ENCODE data around the gene ZG16B. TPM values are rescaled to one million over a fixed set of nuclear protein-coding genes. Genes with fewer than 3 reads are reported as not detected.

The ZG16B gene
- total RNA-seq, 1 donor, result 1.2 TPM

GRCh38 chr16:2816751-2817339 is 13.3 kb upstream of the ZG16B start, which contains the start of gene PRSS21:
TSS of gene PRSS21 (plus strand) at chr16:2817237. CDS start at chr16:2817269, 32 bp downstream.
- no peaks in the 10 kb centered on the region for H3K9me3 ChIP-seq (ENCODE audit: low read depth, low read length)
- H3K27me3 ChIP-seq (ENCODE audit: insufficient read depth, low read length), result no peaks in the 10 kb centered on the region
- H3K4me3 ChIP-seq (ENCODE audit: low read length), result no peak within 1 kb of the TSS
- no peaks in the 10 kb centered on the region for H3K4me1 ChIP-seq (ENCODE audit: insufficient read depth, low read length)

- H3K4me3 ChIP-seq (ENCODE audit: low read length), result no peak overlapping the region
These were observed 12.5 kb upstream of the ZG16B start for GRCh38 chr16:2817340-2818271.

GRCh38 chr16:2818272-2818876 is 11.7 kb upstream of the ZG16B start:
- Histone ChIP-seq H3K4me3 (ENCODE audit: low read length) (no peak overlapping the region), H3K4me1 (ENCODE audit: insufficient read depth, low read length) (no peaks in the 10 kb centered on the region), H3K27me3 (ENCODE audit: insufficient read depth, low read length) (no peaks in the 10 kb centered on the region), H3K9me3 (ENCODE audit: low read depth, low read length) (no peaks in the 10 kb centered on the region)

More at GRCh38 chr16:2817340-2818271, 12.5 kb upstream of the ZG16B start:
- H3K9me3 ChIP-seq (ENCODE audit: low read depth, low read length), result no peaks in the 10 kb centered on the region
- no peaks in the 10 kb centered on the region for H3K27me3 ChIP-seq (ENCODE audit: insufficient read depth, low read length)
- H3K4me1 ChIP-seq (ENCODE audit: insufficient read depth, low read length), result no peaks in the 10 kb centered on the region

GRCh38 chr16:2819179-2819938 is 10.7 kb upstream of the ZG16B start:
- H3K4me1 ChIP-seq (ENCODE audit: insufficient read depth, low read length), result no peaks in the 10 kb centered on the region
- no peak overlapping the region for H3K4me3 ChIP-seq (ENCODE audit: low read length)
- no peaks in the 10 kb centered on the region for H3K27me3 ChIP-seq (ENCODE audit: insufficient read depth, low read length)
- no peaks in the 10 kb centered on the region for H3K9me3 ChIP-seq (ENCODE audit: low read depth, low read length)

GRCh38 chr16:2819939-2820835 is 9.9 kb upstream of the ZG16B start:
- Histone ChIP-seq H3K4me1 (ENCODE audit: insufficient read depth, low read length) (no peaks in the 10 kb centered on the region), H3K4me3 (ENCODE audit: low read length) (no peak overlapping the region), H3K27me3 (ENCODE audit: insufficient read depth, low read length) (no peaks in the 10 kb centered on the region), H3K9me3 (ENCODE audit: low read depth, low read length) (no peaks in the 10 kb centered on the region)

- Histone ChIP-seq H3K4me3 (ENCODE audit: low read length) (no peak overlapping the region), H3K27me3 (ENCODE audit: insufficient read depth, low read length) (no peaks in the 10 kb centered on the region), H3K9me3 (ENCODE audit: low read depth, low read length) (no peaks in the 10 kb centered on the region), H3K4me1 (ENCODE audit: insufficient read depth, low read length) (no peaks in the 10 kb centered on the region)
These were observed 9.1 kb upstream of the ZG16B start for GRCh38 chr16:2820836-2821486.

- Histone ChIP-seq H3K4me3 (ENCODE audit: low read length) (no peak overlapping the region), H3K4me1 (ENCODE audit: insufficient read depth, low read length) (no peaks in the 10 kb centered on the region), H3K9me3 (ENCODE audit: low read depth, low read length) (no peaks in the 10 kb centered on the region), H3K27me3 (ENCODE audit: insufficient read depth, low read length) (no peaks in the 10 kb centered on the region)
These were observed 8.5 kb upstream of the ZG16B start for GRCh38 chr16:2821487-2822157.

- no peaks in the 10 kb centered on the region for H3K9me3 ChIP-seq (ENCODE audit: low read depth, low read length)
- no peaks in the 10 kb centered on the region for H3K27me3 ChIP-seq (ENCODE audit: insufficient read depth, low read length)
- no peak overlapping the region for H3K4me3 ChIP-seq (ENCODE audit: low read length)
- H3K4me1 ChIP-seq (ENCODE audit: insufficient read depth, low read length), result no peaks in the 10 kb centered on the region
These were observed 8.0 kb upstream of the ZG16B start for GRCh38 chr16:2822158-2822495.

GRCh38 chr16:2822496-2822895 is 7.6 kb upstream of the ZG16B start:
- Histone ChIP-seq H3K4me3 (ENCODE audit: low read length) (no peak overlapping the region), H3K9me3 (ENCODE audit: low read depth, low read length) (no peaks in the 10 kb centered on the region), H3K4me1 (ENCODE audit: insufficient read depth, low read length) (no peaks in the 10 kb centered on the region)

GRCh38 chr16:2824626-2825025 is 5.5 kb upstream of the ZG16B start:
- Histone ChIP-seq H3K4me1 (ENCODE audit: insufficient read depth, low read length) (peaks cover 2% of the 10 kb centered on the region), H3K27me3 (ENCODE audit: insufficient read depth, low read length) (no peaks in the 10 kb centered on the region), H3K9me3 (ENCODE audit: low read depth, low read length) (no peaks in the 10 kb centered on the region), H3K4me3 (ENCODE audit: low read length) (no peak overlapping the region)

More at GRCh38 chr16:2822496-2822895, 7.6 kb upstream of the ZG16B start:
- H3K27me3 ChIP-seq (ENCODE audit: insufficient read depth, low read length), result no peaks in the 10 kb centered on the region

GRCh38 chr16:2825049-2825742 is 4.9 kb upstream of the ZG16B start:
- no peak overlapping the region for H3K4me3 ChIP-seq (ENCODE audit: low read length)
- H3K9me3 ChIP-seq (ENCODE audit: low read depth, low read length), result no peaks in the 10 kb centered on the region
- H3K4me1 ChIP-seq (ENCODE audit: insufficient read depth, low read length), result peaks cover 8% of the 10 kb centered on the region
- H3K27me3 ChIP-seq (ENCODE audit: insufficient read depth, low read length), result no peaks in the 10 kb centered on the region

- no peaks in the 10 kb centered on the region for H3K9me3 ChIP-seq (ENCODE audit: low read depth, low read length)
- H3K27me3 ChIP-seq (ENCODE audit: insufficient read depth, low read length), result no peaks in the 10 kb centered on the region
- H3K4me1 ChIP-seq (ENCODE audit: insufficient read depth, low read length), result peaks cover 11% of the 10 kb centered on the region
- no peak overlapping the region for H3K4me3 ChIP-seq (ENCODE audit: low read length)
These were observed 4.2 kb upstream of the ZG16B start for GRCh38 chr16:2825906-2826305.
